ENCODE data around the gene GSG1.
"Not testable (repeated sequence)": the region's sequence is repeated elsewhere in the genome, so short reads cannot be mapped to it uniquely, and the experiment has no call there.

The GSG1 gene

DNA sequence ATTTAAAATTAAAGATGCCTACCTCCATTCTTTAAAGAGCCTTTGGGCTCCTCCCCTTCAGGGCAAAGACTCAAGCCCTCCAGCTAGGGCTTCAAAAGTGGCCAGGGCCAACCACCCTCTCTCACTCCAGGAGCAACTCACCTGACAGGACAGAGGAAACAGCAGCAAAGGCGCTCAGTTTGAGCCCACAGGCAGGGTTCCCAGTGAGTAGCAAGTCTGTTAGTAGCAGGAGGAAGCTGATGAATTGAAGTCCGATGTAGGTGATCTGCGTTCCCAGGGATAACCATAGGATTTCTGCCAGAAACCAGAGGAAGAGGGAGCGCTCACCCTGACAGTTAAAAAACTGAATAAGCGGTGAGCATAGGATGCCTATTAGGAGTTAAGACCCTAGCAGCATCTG is 15.7 kb downstream of the GSG1 start:
- DNase-seq = no peak

DNA sequence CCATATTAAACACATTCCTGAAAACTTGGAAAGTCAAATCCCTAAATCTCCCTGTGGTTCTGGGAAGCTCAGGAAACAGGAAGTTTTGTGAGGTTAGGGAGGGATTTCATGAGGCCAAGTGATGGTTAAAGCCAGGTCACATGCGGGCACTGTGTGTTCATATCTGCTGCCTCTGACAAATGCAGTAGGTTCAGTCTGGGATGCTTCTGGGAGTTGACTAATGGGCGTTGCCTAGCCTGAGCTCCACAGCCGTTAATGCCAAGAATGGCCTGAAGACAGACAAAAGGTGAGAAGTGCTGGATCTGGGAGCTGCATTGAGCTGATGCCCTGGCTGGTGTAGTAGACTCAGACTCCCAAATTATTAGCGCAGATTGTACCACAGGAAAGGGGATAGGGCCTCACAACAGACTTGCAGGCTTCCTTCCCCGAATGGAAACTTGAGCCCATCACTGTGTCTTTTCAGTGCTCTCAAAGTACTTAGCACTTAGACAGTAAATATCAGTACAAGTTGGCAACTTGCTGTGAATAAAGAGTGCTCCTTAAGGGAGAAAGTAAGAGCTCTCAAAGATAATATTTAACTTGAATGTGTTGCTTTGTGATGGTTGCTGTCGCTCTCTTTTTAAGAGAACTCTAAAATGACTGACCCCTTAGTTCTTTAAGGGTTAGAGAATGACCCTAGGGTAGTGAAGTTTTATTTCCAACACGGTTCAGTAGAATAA is 17.3 kb downstream of the GSG1 start:
- DNase-seq = no peak

DNA sequence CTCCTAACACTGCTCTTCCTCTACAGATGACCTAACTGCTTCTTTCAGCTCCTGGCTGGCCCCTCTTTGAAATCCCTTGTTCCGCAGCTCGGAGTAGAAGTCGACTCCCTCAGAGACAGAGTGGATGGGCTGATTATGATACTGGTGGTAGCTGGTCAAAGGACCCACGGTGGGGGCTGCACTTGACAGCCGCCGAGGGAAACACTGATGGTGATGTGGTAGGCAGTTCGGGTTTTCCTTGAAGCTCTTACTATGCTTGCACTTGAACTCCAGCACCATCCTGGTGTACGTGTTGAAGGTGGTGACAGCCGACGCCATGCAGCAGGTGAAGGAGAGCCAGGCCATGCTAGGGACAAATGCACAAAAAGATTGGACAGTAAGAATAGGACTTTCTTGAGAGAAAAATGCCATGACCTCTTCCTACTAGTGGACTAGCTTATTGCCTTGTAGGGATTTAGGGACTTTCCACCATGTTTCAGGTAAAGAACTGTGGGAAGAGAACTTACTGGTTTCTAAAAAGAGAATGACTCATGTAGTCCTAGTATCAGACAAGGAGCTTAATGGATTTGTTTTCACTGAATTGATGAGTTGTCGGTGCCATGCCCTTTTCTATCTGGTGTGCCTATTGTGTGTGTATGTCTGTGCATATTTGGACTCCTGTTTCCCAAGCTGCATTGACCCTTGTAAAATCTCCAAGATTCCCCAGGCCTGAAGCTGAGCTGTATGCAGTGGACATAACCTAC is 18.4 kb downstream of the GSG1 start:
- DNase-seq = no peak

DNA sequence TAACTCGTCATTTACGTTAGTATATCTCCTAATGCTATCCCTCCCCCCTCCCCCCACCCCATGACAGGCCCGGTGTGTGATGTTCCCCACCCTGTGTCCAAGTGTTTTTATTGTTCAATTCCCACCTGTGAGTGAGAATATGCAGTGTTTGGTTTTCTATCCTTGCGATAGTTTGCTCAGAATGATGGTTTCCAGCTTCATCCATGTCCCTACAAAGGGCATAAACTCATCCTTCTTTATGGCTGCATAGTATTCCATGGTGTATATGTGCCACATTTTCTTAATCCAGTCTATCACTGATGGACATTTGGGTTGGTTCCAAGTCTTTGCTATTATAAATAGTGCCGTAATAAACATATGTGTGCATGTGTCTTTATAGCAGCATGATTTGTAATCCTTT is 19.8 kb downstream of the GSG1 start:
- not testable (repeated sequence) for DNase-seq

DNA sequence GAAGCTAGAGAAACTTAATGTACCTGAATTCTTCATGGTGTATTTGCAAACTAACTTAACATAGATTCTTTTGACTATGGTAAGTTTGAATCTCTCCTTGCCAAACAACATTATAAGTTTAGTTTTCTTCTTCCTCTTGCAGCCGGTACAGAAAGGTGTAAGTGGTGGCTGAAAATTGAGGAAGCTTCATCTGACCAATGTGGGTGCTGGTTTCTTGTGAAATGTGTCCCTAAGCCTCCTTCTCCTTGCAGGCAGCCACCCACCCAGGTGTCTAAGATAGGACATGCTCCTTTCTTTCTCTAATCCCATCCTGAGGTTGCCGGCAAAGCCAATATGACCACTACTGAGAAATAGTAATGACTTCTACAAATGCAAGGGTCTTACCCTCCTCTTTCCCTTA is 20.6 kb downstream of the GSG1 start:
- DNase-seq = no peak

DNA sequence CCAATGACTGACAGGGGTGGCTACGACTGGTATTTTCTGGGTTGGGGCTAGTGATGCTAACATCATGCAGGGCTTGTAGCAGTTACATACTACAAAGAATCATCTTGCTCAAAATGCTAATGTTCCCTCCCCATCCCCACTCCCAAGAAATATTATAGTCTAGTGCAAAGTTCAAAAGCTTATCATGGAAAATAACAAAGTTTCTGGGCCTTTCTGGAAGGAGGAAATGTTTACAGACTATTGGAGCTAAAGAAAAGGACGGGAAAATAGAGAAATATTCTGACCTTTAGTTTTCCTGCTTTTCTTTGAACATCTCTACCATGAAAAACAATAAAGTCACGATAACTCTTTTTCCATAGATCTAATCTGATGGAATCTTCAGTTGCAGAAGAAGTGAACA is 23.2 kb downstream of the GSG1 start:
- DNase-seq = no peak

DNA sequence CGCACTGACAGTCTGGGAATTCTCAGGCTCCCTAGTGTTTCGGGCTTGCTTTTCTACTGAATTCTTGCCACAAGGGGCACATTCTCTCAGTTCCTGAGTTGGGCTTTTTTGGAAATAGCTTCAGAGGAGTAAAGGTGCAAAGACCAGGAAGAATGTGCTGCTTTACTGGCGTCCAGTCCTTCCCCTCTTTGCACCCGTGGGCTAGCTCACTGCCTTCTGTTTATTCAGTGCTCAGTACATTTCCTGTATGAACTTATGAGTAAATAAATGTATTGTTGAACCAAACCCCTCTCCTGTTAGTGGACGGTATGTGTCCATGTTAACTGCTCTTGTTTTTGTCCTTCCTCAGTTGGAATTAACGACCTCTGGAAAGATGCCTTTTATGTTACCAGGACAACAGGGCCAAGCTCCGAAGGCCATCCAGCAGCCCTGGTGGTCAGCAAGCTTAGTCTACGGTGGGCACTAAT is 24.0 kb downstream of the GSG1 start:
- DNase-seq = no peak

DNA sequence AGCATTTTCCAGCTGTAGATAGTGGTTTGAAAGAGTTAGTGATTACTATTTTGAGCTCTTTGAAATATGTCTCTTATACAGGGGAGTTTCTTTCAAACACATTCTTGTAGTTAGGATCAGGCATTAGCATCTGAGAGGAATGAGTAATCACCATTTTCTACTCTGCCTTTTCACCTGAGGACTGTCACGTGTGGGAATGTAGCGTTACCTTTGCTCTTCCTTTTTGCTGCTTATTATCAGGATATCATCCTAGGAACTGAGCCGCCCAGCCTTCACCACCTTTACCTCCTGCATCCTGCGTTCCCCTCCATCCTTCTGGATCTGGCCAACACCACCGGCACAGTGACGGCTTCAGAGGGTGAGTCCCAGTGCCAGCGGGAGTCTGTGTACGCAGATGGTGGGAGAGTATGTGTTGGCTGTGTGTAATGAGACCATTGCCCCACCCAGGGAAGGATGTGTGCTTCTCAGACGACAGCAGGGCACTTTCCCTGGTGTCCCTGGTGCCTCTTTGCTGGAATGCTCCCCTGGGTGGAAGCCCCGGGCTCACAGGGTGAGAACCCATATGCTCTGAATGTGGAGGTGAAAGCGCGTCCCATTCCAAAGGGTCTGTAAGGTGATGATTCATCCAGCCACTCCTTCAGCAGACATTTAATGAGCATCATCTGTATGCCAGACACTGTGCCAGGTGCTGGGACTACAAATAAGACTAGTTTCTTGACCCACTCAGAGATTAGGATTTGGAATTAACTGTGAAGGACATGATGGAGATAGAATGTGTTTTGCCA is 27.5 kb downstream of the GSG1 start:
- DNase-seq = no peak

DNA sequence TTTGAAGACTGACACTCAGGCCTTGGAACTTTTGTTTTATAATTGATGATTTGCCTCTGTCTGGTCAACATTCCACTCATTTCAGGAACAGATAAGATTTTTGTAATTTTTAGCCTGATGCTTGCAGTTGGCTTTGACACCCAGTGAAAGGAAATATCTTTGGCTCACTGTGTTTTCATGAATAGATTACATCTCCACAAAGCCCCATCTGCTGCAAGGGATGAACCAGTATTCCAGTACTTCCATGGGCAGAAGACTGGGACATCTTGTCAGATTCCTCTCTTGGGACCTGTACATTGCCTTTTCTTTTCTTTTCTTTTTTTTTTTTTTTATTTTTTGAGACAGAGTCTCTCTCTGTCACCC is 28.4 kb downstream of the GSG1 start:
- DNase-seq = no peak

DNA sequence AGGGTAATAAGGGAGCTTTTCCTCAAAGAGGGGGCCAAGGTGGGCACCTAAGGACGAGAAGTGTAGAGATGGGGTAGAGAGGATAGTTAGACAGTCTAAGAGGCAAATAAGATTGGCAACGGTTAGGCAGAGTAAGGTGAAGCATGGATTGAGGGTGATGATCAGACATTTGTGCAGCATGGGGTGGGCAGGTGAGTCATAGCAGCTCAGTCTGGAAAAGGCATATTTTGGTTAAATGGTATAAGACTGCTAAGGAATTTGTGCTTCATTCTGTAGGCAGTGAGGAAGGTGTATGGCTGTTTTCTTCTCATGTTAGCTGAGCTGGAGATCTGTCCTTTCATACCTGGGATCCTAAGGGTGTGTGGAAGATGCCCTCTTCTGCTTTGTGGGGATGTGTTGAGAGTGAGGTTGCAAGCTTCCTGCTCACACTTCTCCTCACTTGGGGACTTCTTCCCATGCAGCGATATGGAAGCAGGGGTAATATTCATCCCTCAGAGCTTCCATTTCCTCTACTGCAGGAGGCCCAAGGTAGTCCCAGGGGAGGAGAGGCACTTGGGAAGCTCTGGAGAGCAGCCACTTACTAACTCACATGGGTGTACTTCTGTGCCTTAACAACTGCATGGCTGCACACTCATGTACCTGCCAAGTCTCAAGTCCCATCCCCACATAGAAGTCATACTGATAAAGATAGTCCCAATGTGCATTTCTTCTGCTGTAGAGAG is 28.9 kb downstream of the GSG1 start:
- no peak for DNase-seq

DNA sequence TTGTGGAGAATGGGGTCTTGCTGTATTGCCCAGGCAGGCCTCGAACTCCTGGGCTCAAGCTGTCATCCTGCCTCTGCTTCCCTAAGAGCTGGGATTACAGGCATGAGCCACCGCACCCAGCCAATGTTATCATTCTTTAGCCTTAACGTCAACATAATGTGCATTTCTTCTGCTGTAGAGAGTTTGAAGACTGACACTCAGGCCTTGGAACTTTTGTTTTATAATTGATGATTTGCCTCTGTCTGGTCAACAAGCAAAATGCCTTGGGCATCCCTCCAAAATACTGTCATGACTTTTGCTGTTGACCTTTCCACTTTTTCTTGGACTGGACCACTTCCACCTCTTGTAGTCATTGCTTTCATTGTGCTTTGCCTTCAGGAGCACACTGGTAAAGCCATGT is 30.3 kb downstream of the GSG1 start:
- DNase-seq = no peak

DNA sequence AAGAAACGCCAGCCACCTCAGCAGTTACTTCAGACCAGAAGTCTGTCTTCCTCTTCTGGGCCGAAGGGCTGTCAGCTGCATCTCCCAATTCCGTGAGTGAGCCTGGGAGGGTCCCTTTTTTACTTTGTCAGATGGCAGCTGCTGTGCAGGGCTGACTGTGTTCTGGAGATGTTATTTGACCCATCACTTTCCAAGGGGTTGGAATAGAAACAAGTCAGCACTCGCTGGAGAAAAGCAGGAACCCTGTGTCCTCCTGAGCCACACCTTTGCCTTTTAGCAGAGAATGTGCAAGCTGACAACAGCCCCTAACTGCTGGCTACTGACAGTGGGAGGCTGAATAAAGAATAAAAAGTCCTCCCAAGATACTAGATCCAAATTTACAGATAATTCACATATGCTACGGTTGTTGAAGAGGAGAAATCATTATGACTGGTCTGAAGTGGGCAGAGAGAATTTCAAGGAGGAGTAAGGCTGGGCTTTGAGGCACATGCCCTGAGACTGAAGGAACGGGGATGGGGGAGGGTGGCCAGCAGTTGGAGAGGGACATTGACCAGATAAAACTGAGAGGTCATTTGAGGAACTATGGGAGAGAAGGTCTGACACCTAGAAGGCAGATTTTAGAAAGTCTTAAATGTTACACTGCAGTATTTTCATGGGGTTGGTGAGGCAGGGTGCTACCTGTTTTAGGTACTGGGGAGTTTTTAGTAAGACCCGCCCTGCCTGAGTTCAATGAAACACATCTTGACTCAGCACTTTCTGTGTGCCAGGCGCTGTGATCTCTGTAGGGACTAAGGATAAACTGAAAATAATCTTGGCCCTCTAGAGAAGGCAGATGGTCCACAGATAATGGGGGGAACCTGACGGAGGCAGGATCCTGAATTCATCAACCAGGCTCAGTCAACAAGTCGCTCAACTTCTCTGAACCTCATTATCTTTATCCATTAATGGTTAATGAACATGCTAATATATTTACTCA is 31.9 kb downstream of the GSG1 start:
- no peak for DNase-seq

DNA sequence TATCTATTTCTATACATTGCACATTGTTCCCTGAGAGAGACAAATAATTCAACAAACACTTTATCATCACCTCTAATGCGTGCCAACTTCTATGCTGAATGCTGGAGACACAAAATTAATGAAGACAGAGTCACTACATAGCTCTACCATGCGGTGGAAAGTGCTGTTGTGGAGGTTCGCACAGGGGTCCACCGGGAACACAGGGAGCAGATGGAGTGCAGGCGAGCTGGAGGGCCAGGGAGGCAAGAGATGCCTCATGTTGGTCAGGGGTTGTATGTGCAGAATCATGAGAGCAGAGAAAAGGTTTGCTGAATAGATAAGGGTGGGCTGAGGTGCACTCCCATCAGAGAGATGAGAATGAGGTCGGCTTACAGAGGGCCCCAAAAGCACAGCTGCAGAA is 34.1 kb downstream of the GSG1 start:
- DNase-seq = no peak

DNA sequence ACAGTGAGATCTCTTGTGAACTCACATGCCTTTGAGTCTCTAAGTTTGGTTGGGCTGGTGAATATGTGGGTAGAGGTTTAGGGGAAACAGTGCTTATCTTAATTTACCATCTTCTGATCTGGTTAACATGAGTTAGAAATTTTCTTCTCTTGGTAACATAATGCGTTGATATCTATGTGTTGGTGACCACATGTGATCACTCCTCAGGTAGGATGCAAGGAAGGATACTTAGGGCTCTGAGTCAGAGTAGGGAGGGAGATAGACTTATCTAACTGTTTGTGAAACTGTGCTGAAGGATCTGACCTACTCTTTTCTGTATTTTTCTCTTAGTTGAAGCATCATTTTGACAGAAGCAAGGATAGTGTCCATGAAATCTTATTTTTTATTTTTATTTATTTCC is 36.1 kb downstream of the GSG1 start:
- no peak for DNase-seq

DNA sequence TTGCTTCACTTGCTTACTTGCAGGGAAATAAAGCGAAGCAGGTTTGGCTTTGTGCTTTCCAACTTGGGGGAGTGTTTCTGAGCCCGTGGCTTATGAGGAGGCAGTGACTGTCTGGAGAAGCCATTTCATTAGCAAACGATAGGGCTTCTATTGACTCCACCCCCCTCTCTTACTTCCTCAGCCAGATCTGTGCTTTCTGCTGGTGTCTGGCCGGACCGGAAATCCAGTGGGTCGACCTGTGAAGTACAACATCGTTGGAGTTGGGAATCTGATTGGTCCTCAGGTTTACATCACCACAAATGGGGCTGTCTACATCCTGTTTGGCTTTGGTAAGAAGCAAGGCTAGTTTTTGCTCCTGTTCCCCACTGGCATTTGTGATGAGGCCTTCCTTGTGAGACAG is 37.0 kb downstream of the GSG1 start:
- no peak for DNase-seq

DNA sequence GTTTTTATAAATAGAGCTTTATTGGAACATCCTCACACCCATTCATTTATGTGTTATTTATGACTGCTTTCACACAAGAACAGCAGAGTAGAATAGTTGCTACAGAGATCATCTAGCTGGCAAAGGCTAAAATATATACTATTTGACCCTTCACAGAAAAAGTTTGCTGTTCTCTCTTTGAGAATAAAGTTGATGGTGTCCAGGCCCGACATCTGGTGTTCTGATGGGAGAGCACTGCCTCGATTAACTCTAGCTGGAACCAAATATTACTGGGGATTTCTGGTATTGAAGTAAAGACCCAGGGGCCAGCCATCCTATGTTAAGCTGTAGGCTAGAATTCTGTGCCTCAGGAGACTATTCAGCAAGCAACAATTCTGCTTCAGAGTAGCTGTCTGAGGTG is 37.5 kb downstream of the GSG1 start:
- DNase-seq = no peak

DNA sequence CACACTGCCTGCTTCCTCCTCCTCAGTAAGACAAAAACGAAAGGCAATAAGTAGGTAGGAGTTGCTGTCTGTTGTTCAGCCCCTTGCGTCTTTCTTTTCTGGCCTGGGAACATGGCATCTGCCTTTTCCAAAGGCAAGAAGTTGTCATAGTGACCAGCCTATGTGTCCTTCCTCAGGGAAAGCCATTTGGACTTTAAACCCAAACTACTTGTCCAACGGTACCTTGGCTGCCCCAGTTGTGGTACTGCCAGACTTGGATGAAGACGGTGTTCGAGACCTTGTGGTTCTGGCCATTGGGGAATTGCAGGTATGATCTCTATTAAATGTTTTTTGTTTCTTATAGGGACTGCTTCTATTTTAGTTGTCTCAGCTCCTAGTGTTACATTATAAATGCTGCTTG is 40.8 kb downstream of the GSG1 start:
- DNase-seq = no peak

DNA sequence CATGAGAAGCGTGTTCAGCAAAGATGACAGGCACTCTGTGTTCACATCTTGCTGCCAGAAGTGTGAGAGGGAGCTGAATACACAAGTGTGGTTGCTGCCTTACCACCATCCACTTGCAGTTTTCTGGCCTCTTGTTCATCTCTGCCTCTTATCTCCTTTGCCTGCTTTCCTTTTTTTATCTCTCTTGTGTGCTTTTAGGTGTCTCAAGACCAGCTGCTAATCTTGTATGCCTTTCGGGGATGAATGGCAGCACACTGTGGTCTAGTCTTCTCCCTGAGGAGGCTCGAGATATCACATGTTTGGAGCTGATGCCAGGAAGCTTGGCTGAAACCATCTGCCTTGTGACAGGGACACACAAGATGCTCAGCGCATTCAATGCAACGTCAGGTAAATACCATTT is 42.1 kb downstream of the GSG1 start:
- DNase-seq = no peak

DNA sequence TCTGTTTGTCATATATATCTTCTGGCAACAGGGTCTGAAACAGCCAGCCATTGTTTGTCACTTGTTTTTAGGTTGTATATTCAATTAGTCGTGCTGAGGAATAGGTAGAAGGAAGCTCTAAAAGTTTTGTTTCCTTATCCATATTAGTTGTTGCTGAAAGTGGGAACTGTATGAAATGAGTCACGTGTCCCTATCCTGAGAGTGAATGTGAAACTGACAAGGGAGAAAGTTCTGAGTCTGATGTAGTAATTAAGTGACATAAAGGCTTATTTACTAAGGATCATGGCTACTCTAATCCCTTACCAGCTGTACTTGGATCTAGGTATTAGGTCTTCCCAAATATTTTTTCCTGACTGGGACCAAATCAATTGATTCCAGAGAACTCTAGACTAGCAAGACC is 42.9 kb downstream of the GSG1 start:
- no peak for DNase-seq

DNA sequence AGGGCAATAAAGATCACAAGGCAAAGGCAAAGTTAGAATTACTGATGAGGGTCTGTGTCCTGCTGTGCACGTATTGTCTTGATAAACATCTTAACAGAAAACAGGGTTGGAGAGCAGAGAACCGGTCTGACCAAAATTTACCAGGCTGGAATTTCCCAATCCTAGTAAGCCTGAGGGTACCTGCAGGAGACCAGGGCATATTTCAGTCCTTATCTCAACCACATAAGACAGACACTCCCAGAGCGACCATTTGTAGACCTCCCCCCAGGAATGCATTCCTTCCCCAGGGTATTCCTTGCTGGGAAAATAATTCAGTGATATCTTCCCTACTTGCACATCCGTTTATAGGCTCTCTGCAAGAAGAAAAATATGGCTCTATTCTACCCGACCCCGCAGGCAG is 49.9 kb downstream of the GSG1 start:
- not testable (repeated sequence) for DNase-seq

DNA sequence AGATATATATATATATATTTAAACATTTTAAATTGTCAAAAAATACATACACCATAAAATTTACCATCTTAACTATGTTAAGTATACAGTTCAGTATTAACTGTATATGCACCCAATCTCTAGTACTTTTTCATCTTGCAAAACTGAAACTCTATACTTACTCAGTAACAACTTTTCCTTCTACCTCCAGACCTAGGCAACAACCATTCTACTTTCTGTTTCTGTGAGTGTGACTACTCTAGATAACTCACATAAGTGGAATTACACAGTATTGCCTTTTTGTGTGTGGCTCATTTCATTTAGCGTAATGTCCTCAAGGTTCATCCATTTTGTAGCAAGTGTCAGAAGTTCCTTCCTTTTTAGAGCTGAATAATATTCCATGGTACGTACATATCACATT is 51.0 kb downstream of the GSG1 start:
- DNase-seq = no peak

DNA sequence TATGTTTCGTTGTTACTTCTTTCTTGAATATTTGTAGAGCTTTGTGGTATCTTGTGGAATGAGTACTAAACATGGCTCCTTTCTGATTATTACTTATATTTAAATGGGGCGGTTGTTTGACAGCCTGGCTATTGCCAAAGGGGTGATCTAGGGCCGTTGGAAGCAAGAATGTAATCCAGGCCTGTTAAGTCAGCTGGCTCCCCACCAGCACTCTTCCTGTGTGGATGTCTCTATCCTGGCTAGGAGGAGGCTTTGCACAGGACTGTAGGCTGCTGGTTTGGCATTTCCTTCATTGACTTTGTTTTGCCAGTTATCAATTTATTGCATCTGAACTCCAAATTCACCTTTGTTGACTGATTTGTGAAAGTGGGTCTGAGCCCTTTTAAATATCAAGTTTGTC is 53.7 kb downstream of the GSG1 start:
- no peak for DNase-seq
